Measurements from ENCODE around the gene KISS1.

Gene KISS1

GRCh38 chr1:204181116-204181515 is 15.2 kb downstream of the KISS1 start:
- no peak for DNase-seq (ENCODE audit: extremely low spot score)
- CTCF ChIA-PET: interaction anchor here (1.7 kb wide), 1 partner anchor 26 kb away, joined by 5 read pairs; no protein-coding TSS in a partner anchor
- no peak for TF ChIP-seq BHLHE40 (IDR thresholded peaks at IDR 0.05; ENCODE audit: borderline replicate concordance)
- no peak for TF ChIP-seq ZNF384 (IDR thresholded peaks at IDR 0.05)
- TF ChIP-seq LEF1 (IDR thresholded peaks at IDR 0.05; ENCODE audit: borderline replicate concordance): no peak
- no peak for TF ChIP-seq L3MBTL2 (conservative IDR thresholded peaks at IDR 0.05)
- TF ChIP-seq ELF4 (IDR thresholded peaks at IDR 0.05): no peak
- TF ChIP-seq FOXA1 (IDR thresholded peaks at IDR 0.05): no peak
- no peak for TF ChIP-seq TARDBP (IDR thresholded peaks at IDR 0.05)
- no peak for TF ChIP-seq SP1 (IDR thresholded peaks at IDR 0.05)
- no peak for TF ChIP-seq HDGF (IDR thresholded peaks at IDR 0.05; ENCODE audit: borderline replicate concordance)
- TF ChIP-seq SUZ12 (IDR thresholded peaks at IDR 0.05): no peak
- TF ChIP-seq CTBP1 (IDR thresholded peaks at IDR 0.05; ENCODE audit: borderline replicate concordance): no peak
- no peak for TF ChIP-seq NFRKB (IDR thresholded peaks at IDR 0.05)
- no peak for TF ChIP-seq ARNT (IDR thresholded peaks at IDR 0.05)
- TF ChIP-seq PKNOX1 (IDR thresholded peaks at IDR 0.05): no peak
- POLR2A ChIA-PET: no interaction called here

- CTCF ChIA-PET: interaction anchor here (0.6 to 1.7 kb wide), 2 partner anchors 27 to 175 kb away, joined by 3 to 5 read pairs; no protein-coding TSS in a partner anchor
- POLR2A ChIA-PET: no interaction called here
- TF ChIP-seq BHLHE40 (IDR thresholded peaks at IDR 0.05; ENCODE audit: borderline replicate concordance): no peak
- no peak for TF ChIP-seq FOXK2 (IDR thresholded peaks at IDR 0.05)
- no peak for TF ChIP-seq PKNOX1 (IDR thresholded peaks at IDR 0.05)
- TF ChIP-seq HDGF (IDR thresholded peaks at IDR 0.05; ENCODE audit: borderline replicate concordance): no peak
- no peak for TF ChIP-seq CTBP1 (IDR thresholded peaks at IDR 0.05; ENCODE audit: borderline replicate concordance)
- no peak for TF ChIP-seq NFRKB (IDR thresholded peaks at IDR 0.05)
- no peak for TF ChIP-seq ELF4 (IDR thresholded peaks at IDR 0.05)
- TF ChIP-seq ZNF384 (IDR thresholded peaks at IDR 0.05): no peak
- no peak for TF ChIP-seq SUZ12 (IDR thresholded peaks at IDR 0.05)
- no peak for TF ChIP-seq SP1 (IDR thresholded peaks at IDR 0.05)
- TF ChIP-seq TARDBP (IDR thresholded peaks at IDR 0.05): no peak
- TF ChIP-seq LEF1 (IDR thresholded peaks at IDR 0.05; ENCODE audit: borderline replicate concordance): no peak
- no peak for TF ChIP-seq L3MBTL2 (conservative IDR thresholded peaks at IDR 0.05)
- no peak for TF ChIP-seq FOXA1 (IDR thresholded peaks at IDR 0.05)
- TF ChIP-seq ARNT (IDR thresholded peaks at IDR 0.05): no peak
- TF ChIP-seq FOXM1 (IDR thresholded peaks at IDR 0.05; ENCODE audit: borderline replicate concordance): no peak
- DNase-seq (ENCODE audit: extremely low spot score): no peak
Measured at GRCh38 chr1:204180133-204180532, 16.2 kb downstream of the KISS1 start.

- no peak for DNase-seq (ENCODE audit: extremely low spot score)
- POLR2A ChIA-PET: no interaction called here
- TF ChIP-seq FOXA1 (IDR thresholded peaks at IDR 0.05) (no peak), ZNF384 (IDR thresholded peaks at IDR 0.05) (no peak), L3MBTL2 (conservative IDR thresholded peaks at IDR 0.05) (no peak), HDGF (IDR thresholded peaks at IDR 0.05; ENCODE audit: borderline replicate concordance) (no peak), ELF4 (IDR thresholded peaks at IDR 0.05) (no peak), TARDBP (IDR thresholded peaks at IDR 0.05) (no peak), NFRKB (IDR thresholded peaks at IDR 0.05) (no peak), SP1 (IDR thresholded peaks at IDR 0.05) (no peak), BHLHE40 (IDR thresholded peaks at IDR 0.05; ENCODE audit: borderline replicate concordance) (no peak), CTBP1 (IDR thresholded peaks at IDR 0.05; ENCODE audit: borderline replicate concordance) (no peak), PKNOX1 (IDR thresholded peaks at IDR 0.05) (no peak), SUZ12 (IDR thresholded peaks at IDR 0.05) (no peak), FOXM1 (IDR thresholded peaks at IDR 0.05; ENCODE audit: borderline replicate concordance) (no peak), LEF1 (IDR thresholded peaks at IDR 0.05; ENCODE audit: borderline replicate concordance) (no peak), FOXK2 (IDR thresholded peaks at IDR 0.05) (no peak), ARNT (IDR thresholded peaks at IDR 0.05) (no peak)
- CTCF ChIA-PET: no interaction called here
Measured at GRCh38 chr1:204178487-204179281, 17.6 kb downstream of the KISS1 start.

- no peak for TF ChIP-seq LEF1 (IDR thresholded peaks at IDR 0.05; ENCODE audit: borderline replicate concordance)
- 0 out of 2 replicates have a peak, but pooled peaks have one; percentile 3 for TF ChIP-seq PKNOX1 (IDR thresholded peaks at IDR 0.05)
- CTCF ChIA-PET: interaction anchor here (0.6 kb wide), 1 partner anchor 1563 kb away, joined by 3 read pairs; no protein-coding TSS in a partner anchor
- POLR2A ChIA-PET: no interaction called here
- DNase-seq (ENCODE audit: extremely low spot score): no peak
Measured at GRCh38 chr1:204177133-204177532, 19.2 kb downstream of the KISS1 start.

GRCh38 chr1:204176049-204176448 is 20.2 kb downstream of the KISS1 start:
- CTCF ChIA-PET: interaction anchor here (1.2 kb wide), 1 partner anchor 31 kb away, joined by 3 read pairs; no protein-coding TSS in a partner anchor
- no peak for DNase-seq (ENCODE audit: extremely low spot score)
- TF ChIP-seq PKNOX1 (IDR thresholded peaks at IDR 0.05): no peak
- TF ChIP-seq ZNF384 (IDR thresholded peaks at IDR 0.05): no peak
- TF ChIP-seq CTBP1 (IDR thresholded peaks at IDR 0.05; ENCODE audit: borderline replicate concordance): no peak
- no peak for TF ChIP-seq SUZ12 (IDR thresholded peaks at IDR 0.05)
- no peak for TF ChIP-seq LEF1 (IDR thresholded peaks at IDR 0.05; ENCODE audit: borderline replicate concordance)
- no peak for TF ChIP-seq HDGF (IDR thresholded peaks at IDR 0.05; ENCODE audit: borderline replicate concordance)
- TF ChIP-seq ELF4 (IDR thresholded peaks at IDR 0.05): no peak
- TF ChIP-seq FOXM1 (IDR thresholded peaks at IDR 0.05; ENCODE audit: borderline replicate concordance): no peak
- no peak for TF ChIP-seq TARDBP (IDR thresholded peaks at IDR 0.05)
- no peak for TF ChIP-seq NFRKB (IDR thresholded peaks at IDR 0.05)
- no peak for TF ChIP-seq L3MBTL2 (conservative IDR thresholded peaks at IDR 0.05)
- no peak for TF ChIP-seq ARNT (IDR thresholded peaks at IDR 0.05)
- no peak for TF ChIP-seq FOXK2 (IDR thresholded peaks at IDR 0.05)
- no peak for TF ChIP-seq BHLHE40 (IDR thresholded peaks at IDR 0.05; ENCODE audit: borderline replicate concordance)
- TF ChIP-seq FOXA1 (IDR thresholded peaks at IDR 0.05): no peak
- TF ChIP-seq SP1 (IDR thresholded peaks at IDR 0.05): no peak
- POLR2A ChIA-PET: no interaction called here

Data from HEK293T (cell line).